ENCODE measurements around the gene DIABLO.
"Not testable (repeated sequence)": the region's sequence is repeated elsewhere in the genome, so short reads cannot be mapped to it uniquely, and the experiment has no call there.

The DIABLO gene

DNA sequence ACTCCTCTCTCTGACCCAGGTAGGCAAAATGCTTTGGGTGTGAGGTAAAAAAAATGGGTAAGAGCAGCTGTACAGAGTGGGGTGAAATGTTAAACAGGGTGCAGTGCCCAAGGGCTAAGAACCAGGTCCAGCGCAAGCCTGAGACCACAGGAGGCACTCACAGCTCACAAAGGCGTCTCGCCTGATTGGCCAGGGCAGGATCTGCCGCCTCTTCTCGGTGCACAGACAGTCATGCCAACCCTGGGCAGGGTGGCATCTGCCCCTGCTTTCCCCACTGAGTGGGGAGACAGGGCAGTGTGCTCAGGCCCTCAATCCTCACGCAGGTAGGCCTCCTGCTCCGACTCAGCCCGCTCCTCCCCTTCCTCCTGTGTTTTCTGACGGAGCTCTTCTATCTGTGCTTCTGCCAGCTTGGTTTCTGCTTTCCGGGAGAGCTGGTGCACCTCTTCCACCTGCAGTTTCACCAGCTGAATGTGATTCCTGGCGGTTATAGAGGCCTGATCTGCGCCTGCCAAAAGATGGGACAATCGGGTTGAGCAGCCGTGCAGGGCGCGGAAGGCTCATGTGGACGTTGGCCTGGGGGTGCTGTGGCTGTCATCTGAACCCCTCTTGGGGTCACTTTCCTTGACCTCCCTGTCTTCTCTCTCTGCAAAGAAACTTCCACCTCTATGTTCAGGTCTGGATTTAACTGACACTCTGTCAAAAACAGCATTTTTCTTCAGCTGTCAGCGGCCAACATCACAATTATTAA, 17.6 kb downstream of the DIABLO start:
- DNase-seq: no peak

DNA sequence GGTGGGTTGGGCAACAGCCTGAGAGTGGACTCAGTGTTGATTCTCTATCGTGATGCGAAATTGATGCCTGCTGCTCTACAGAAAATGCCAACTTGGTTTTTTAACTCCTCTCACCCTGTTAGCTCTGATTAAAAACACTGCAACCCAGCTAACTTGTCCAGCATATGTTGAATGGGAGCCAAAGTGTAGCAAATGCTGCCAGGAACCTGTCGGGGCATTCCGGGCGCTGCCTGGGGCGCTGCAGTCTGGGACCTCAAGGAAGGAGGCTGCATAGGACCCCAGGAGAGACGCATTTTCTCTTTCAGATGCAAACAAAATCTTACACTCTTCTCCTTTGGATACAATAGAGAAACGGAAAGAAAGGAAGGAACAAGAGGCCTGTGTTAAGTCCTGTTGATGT, 18.5 kb downstream of the DIABLO start:
- no peak for DNase-seq

DNA sequence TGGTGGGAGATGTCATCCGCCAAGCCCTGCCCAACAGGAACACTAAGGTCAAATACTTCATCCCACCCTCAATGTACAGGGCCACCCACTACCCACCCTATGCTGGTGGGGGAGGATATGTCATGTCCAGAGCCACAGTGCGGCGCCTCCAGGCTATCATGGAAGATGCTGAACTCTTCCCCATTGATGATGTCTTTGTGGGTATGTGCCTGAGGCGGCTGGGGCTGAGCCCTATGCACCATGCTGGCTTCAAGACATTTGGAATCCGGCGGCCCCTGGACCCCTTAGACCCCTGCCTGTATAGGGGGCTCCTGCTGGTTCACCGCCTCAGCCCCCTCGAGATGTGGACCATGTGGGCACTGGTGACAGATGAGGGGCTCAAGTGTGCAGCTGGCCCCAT, 18.9 kb downstream of the DIABLO start:
- DNase-seq: no peak

DNA sequence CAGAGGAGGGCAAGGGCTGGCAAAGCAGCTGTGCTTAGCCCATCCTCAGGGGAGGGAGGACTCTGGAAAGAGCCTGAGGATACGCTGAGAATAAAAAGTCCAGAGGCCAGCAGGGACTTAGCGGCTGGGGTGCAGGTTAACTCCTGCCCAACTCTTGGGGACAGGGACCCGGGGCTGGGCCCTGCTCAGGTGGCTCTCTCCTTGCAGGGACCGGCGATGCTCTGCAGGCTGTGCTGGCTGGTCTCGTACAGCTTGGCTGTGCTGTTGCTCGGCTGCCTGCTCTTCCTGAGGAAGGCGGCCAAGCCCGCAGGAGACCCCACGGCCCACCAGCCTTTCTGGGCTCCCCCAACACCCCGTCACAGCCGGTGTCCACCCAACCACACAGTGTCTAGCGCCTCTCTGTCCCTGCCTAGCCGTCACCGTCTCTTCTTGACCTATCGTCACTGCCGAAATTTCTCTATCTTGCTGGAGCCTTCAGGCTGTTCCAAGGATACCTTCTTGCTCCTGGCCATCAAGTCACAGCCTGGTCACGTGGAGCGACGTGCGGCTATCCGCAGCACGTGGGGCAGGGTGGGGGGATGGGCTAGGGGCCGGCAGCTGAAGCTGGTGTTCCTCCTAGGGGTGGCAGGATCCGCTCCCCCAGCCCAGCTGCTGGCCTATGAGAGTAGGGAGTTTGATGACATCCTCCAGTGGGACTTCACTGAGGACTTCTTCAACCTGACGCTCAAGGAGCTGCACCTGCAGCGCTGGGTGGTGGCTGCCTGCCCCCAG, 19.6 kb downstream of the DIABLO start:
- no peak for DNase-seq

DNA sequence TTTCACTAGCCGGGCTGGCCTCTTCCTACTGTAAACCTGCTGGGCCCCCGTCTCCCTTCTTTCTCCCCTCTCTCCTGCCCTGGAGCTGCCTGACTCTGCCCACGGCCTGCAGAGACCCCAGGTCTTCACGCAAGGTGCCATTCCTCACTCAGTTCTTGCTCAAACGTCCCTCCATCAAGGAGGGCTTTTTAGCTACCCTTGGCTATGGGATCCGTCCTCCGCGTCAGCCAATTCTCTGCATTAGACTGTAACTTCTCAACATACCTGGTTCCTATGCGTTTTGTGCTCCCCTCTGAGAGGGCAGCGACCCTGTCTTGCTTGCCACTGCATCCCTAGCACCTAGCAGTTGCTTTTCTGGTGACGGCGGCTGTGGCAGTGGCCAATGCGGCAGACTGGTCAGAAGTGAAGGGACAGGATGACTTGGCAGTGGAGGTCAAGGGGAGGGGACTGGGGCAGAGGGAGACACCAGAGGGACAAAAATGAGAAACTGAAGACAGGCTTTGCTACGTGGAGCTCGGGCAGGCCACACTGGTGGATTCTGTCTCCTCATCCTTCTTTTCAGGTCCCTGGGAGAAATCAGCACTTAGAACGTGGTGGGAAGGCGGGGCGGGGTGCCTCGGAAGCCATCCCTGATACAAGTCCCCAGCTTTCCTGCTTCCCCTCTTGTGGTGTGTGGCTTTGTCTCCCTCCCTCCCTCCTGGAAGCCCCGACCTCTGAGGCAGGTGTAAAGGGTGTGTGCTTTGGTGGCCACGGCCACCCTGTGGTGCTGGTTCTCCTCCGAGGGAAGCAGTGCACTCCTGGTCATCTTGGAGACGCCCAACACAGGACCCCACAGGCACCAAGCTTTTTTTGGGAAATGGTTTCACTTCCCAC, 20.6 kb downstream of the DIABLO start:
- DNase-seq: no peak

DNA sequence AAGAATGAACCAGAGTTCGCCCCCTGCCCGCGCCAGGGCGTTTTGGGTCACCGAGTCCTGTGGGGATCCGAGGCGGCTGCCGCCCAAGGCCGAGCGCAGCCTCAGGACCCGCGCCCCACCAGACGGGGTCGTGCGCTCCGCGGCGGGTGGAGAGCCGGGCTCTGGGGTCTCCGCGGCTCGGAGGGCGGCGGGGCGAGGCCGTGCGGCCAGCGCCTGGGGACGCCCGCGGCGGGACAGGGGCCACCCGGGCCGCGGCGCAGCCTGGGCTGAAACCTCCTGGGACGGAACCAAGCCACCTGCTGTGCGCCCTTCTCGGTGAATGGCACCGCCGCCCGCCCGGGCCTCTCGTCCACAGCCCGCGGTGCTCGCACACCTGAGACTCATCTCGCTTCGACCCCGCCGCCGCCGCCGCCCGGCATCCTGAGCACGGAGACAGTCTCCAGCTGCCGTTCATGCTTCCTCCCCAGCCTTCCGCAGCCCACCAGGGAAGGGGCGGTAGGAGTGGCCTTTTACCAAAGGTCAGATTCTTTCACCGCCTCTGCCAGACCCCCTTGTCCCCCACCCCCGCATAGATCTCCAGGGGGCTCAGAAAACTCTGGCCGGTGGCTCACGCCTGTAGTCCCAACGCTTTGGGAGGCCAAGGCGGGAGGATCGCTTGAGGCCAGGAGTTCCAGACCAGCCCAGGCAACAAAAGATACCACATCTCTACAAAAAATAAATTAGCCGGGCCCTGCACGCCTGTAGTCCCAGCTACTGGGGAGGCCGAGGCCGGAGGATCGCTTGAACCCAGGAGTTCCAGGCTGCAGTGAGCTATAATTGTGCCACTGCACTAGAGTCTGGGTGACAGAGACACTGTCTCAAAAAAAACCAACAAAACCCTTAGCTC, 21.4 kb downstream of the DIABLO start:
- DNase-seq: no peak

DNA sequence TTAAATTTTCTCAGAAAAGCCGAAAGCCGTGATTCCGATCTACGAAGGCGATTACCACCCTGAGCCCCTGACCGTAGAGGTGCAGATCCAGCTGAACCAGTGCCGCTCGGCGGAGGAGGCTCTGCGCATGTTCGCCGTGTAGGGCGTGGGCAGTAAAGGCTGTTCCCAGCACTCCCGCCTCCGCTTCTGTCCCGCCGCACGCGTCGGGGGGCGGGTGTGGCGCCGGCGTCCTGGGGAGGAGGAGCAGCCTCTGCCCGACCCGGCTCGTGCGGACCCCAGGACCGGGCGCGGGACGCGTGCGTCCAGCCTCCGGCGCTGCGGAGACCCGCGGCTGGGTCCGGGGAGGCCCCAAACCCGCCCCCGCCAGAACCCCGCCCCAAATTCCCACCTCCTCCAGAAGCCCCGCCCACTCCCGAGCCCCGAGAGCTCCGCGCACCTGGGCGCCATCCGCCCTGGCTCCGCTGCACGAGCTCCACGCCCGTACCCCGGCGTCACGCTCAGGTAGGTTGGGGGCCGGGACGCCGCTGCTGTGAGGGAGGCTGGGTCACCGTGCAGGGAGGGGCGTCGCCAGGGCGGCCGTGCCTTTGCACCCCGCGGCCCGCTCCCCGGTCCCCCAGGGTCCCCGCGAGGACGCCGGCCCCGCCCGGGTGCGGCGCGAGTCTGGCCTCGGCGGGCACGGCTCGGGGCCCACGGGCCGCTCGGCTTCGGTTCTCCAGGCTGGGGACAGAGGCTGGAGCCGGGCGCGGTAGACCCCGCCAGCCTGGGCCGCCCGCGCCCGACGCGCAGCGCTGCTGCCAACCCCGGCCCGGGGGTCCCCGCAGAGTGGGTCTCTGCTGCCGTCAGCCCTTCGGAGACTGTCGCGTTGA, 22.3 kb downstream of the DIABLO start, which contains the start of gene B3GNT4:
Gene B3GNT4, plus strand, starts transcription at position 409 of the 866 bp plus-strand sequence. CDS start 910 bp downstream, outside the sequence.
- peak; percentile 87 for DNase-seq

DNA sequence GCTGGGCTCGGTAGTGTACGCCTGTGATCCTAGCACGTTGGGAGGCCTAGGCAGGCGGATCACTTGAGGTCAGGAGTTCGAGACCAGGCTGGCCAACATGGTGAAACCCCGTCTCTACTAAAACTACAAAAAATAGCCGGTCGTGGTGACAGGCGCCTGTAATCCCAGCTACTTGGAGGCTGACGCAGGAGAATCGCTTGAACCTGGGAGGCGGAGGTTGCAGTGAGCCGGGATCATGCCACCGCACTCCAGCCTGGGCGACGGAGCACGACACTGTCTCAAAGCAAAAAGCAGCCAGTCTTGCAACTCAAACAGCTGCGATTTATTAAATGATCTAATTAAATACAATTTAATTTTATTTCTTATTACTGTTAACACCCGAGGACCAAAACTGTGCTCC, 23.0 kb downstream of the DIABLO start:
- DNase-seq: not testable (repeated sequence)

DNA sequence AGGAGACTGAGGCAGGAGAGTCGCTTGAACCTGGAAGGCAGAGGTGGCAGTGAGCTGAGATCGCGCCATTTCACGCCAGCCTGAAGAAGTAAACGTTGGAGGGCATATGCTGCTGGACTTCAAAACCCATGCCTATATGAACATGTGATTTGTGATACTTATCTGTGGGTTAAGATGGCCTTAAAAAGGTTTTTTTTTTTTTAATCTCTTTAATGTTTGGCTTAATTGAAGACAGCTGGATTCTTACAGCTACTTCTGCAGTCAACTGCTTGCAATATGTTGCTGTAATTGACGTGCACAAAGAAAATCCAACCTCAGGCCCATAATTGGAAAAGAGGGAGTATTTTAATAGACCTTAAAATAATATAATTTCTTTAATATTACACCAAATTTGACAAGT, 23.8 kb downstream of the DIABLO start:
- no peak for DNase-seq

DNA sequence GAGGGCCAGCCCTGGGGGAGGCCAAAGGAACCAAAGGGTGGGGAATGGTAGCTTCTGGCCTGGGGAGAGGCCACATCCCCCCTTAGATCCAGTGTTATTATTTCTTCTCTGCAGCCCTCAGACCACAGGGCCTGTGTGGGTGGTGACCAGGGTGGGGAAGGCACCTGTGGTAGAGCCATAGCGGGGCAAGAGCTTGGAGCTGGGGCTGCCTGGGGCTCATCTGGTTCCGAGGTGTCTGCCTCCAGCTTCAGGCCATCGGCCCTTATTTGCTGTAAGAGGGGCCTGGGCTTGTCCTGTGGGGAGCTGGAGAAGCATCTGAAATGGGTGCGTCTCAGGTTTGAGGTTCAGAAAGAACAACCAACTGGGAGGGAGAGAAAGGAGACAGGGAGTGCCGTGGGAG, 24.5 kb downstream of the DIABLO start:
- no peak for DNase-seq

DNA sequence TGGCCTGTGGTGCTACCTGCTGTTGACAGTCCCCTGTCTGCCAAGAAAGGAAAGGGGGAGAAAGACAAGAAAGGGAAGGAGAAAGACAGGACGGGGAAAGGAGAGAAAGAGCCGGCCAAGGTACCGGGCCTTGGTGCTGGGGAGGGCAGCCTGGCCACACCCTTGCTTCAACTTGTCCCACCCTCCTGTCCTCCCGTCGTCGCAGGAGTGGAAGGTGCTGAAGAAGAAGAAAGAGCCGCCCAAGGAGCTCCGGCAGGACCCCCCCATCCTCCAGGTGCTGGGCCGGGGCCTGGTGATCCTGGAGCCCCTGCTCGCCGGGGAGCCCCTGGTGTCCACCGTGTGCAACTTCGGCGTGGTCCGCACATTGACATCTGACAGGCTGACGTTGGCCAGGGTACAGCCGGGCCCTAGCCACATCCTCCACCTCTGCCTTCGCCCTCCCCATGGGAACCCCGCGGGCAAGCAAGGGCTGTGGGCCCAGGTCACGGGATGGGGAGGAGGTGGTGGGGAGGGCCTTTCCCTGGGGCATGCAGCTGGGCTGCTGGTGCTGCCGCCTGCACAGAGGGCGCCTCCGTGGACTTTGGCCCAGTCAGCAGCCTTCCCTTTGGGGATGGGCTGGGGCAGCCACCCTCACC, 25.2 kb downstream of the DIABLO start:
- DNase-seq: no peak

DNA sequence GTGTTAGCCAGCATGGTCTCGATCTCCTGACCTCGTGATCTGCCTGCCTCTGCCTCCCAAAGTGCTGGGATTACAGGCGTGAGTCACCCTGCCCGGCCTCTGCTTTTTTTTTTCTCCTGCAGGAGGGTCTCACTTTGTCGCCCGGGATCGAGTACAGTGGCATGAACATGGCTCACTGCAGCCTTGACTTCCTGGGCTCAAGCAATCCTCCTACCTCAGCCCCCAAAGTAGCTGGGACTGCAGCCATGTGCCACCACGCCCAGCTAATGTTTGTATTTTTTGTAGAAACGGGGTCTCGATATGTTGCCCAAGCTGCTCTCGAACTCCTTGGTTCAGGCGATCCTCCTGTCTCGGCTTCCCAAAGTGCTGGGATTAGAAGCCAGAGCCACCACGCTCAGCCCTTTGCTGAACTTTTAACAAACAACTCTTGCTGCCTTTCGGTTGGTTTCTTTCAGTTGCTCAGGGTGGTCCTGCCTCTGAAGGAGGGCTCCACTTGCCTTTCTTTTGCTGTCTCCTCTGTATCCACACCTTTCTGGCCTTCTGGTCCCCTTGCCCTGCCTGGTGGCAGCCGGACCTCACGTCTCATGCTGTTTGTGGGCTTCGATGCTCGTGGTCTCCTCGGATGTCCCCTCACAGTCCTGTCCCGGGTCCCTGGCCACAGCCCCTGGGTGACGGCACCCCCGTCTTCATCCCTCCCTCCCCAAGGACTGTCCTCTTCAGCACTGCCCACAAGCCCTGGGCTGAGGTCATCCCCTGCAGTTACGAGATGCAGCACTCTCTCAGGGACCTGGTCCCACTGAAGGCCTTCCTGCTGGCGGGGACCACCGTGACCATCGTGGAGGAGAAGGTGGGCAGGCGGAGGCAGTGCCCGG, 26.1 kb downstream of the DIABLO start:
- no peak for DNase-seq

DNA sequence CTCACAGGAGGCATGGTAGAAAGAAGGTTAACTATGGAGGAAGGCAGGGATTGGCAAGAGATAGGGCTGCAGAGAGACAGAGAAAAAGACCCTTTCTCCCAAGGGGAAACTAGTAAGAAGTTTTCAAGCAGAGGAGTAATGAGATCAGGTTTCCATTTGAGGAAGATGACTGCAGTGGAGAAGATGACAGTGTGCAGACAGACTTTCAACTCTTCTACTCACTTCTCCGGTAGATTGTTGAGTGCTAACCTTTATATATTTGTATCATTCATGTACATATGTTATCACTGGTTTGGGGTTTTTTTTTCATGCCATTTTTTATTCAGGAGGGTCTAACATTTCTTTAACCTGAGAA, 28.3 kb downstream of the DIABLO start:
- DNase-seq: no peak

DNA sequence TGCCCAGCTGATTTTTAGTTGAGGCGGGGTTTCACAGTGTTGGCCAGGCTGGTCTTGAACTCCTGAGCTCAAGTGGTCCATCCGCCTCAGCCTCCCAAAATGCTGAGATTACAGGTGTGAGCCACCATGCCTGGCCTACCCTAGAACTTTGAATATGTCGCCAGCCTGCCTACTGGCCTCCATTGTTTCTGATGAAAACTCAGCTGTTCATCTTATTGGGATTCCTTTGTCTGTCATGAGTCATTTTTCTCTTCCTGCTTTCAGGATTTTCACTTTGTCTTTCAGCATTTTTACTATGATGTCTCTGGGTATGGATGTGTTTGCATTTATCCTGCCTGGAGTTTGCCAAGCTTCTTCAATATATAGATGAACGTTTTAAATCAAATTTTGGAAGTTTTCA, 30.4 kb downstream of the DIABLO start:
- no peak for DNase-seq

DNA sequence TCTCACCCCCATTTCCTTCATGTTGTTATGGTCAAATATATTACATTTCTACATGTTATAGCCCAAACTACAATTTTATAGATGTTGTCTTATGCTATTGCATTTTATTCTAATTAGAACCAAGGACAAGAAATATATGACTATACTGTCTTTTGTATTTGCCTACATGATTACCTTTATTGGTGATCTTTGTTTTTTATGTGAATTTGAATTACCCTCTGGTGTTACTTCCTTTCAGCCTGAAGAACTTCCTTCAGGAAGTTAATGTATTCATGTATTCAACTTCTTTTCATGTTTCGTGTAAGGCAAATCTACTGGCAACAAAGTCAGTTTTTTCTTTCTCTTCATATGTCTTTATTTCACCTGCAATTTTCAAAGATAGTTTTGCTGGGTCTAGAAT, 31.0 kb downstream of the DIABLO start:
- no peak for DNase-seq

DNA sequence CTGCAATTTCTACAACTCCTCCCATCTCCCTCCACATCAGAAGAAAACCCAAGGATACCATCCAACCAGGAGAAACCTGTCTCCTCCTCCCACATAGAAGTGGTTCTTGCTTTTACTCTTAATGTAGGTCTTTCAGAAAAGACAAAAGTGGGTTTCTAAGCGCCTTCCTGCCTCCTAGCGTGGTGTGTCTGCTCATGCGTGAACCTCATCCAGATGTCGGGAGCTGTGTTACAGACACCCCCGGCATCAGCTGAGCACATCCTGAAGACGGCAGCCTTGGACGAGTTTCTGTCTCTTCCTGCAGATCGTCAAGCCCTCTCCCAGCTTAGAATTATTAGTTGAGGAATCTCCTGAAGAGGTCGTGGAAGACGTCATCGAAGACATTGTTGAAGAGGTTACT, 33.4 kb downstream of the DIABLO start:
- DNase-seq: no peak

DNA sequence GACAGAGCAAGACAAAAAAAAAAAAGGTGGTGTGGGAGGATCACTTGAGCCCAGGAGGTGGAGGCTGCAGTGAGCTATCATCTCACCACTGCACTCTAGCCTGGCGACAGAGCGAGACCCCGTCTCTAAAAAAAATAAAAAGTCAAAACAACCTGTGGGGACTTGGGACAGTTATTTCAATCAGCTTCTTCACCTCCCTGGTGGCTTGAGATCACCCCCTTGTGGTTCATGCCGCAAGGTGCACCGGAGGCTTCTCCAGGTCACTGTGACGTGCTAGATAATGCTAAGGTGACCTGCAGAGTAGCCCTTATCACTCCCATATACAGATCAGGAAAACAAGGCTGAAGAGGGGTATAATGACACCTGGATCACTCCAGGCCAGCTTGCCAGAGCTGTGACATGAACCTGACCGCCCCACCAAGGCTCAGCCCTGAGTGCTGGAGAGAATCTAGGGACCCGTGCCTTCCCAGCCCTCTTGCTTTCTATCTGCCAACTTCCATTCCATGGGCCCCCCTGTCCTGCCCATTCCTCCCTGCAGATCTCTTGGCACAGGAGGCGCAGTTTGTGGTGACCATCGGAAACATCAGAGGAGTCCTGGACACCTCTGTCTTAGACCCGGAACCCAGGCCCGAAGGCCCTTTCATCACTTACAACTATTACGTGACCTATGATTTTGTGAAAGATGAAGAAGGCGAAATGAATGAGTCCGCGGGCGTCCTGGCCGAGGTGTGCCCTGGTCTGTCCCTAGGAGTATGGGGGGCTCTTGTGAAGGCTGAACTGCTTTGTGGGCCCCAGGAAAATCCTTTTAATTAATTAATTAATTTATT, 34.8 kb downstream of the DIABLO start:
- peak; percentile 63 for DNase-seq

DNA sequence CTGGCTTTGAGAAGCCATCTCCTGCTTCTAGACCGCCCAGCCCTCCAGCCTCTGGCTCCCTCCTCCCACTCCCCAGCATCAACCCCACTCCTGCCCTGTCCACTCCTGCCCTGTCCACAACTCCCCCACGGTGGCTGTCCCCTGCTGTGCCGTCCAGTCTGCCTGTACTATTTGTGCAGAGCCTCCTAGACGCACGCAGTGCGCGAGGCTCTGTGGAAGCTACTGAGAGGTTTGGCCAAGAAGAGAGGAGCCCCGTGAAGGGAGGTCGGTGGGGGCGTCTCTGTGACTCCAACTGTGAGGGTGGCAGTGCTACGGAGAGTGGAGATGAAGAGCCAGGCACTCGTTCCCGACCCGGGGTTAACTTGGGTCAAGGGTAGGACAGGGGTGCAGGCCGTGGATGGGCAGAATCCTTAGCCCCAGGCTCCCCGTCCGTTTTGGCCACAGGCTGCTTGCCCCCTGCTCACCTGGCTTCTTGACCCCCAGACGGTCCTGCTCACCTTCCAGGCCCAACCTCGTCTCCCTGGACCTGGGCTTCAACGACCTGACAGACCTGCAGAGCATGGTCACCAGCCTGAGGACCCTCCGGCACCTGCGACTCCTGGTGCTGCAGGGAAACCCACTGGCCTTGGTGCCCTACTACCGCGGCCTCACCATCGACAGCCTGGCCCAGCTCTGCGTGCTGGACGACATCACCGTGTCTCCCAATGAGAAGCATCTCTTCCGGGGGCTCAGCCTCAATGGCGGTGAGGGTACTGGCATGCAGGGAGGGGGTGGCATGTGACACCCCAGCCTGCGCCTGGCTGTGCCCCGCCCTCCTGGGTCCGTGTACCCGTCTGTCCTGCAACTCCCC, 36.0 kb downstream of the DIABLO start:
- DNase-seq: no peak

Data from NCI-H146 (cell line).